ENCODE results near the gene NDUFB11.

NDUFB11 gene

DNA sequence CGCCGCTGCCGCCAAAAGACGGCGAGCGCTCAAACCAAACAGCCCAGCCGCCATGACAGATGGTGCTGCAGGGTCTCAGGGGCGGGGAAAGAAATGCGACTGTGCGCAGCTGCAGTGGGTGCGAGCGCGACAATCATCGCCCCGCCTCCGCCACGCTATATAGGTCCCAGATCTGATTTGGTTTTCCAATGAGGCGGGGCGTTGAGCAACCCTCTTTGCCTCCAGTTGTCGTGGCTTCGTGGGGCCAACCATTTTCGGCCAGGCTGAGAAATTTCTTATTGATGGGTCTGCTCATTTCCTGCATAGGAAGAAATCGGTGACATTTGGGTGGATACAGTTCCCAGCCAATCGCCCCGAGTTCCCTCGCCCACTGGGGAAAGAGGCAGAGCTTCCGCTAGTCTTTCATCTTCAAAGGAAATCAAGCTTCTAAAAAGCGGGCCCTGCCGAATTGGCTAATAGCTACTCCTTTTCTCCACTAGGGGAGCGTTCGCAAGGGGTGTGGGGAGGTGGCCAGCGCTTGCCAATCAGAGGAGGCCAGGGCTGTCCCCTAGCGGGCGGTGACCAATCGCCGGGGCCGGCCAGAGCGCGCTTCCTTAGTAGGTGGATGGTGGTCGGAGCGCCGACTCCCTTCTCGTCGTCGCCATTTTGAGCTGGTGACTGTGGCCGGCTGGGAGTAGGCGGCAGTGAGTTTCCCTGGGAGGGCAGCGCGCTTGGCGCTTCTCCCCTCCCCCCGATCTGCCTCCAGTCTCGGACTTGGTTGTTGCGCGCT lies at the start of gene NDUFB11, which contains the start of gene RBM10:
Gene NDUFB11, minus strand, starts transcription at position 77 of the 769 bp plus-strand sequence. Its CDS starts 23 bp downstream, at position 54.
Gene RBM10, plus strand, starts transcription at position 596 of the 769 bp plus-strand sequence. CDS start 2,261 bp downstream, outside the sequence.
- DNase-seq (ENCODE audit: low read depth): peak; percentile 63

DNA sequence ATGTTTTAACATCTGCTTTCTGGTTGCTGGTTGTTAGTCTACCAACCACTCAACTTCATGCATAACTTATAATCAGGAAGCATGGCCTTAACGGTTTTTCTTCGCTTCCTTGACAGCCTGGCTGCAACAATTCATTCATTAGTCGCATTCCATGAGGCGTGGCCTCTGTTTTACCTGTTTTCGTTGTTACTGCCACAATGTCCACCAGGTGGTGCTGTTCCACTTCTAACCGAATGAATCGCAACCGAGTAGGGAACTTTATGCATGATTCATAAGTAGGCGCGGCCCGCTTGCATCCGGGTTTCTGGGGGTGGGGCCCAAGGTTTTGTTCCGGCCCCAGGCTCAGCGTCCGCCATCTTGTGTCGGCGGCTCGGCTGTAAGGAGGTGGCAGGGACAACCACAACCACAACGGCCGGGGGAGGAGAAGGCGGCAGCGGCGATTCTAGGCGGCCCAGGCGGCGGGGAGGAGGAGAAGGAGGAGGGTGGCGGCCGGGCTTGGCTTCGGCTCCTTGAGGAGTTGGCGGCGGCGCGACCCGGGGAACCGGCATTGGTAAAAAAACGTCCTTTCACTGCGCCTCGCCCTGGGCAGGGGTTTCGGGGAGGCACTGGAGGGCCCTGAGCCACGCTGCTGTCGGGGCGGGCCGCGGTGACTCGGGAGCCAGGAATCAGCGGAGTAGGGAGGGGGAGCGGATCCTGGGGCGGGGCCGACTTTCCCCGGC lies 49.1 kb upstream of the NDUFB11 start, which contains the start of gene UBA1:
Gene UBA1, plus strand, starts transcription at position 355 of the 719 bp plus-strand sequence. CDS start 4,974 bp downstream, outside the sequence.
- peak; percentile 53 for DNase-seq (ENCODE audit: low read depth)

DNA sequence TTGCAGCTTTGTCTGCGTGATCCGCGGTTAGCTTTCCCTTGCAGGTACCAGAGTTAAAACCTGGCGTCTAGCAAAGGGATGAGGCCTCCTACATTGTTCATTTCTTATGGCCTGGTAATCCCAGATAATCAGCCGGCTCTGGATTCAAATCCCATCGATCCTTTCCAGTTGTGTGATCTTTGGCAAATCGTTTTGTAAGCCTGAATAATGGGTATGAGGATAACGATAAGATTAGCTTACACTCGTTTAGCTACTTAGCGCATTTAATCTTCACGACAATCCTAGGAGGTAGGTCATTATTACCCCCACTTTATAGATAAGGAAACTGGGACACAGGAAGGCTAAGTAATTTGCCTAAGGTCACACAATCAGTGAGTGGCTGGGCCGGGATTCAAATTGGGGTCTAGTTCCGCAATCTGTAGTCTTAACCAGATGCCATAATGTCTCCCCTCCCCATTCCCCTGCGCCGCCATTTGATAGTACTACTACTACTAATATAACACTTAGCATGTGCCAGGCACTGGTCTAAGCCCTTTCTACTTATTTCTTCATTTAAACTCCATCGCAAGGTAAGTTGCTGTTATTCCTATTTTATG lies 47.4 kb upstream of the NDUFB11 start:
- no peak for DNase-seq (ENCODE audit: low read depth)

DNA sequence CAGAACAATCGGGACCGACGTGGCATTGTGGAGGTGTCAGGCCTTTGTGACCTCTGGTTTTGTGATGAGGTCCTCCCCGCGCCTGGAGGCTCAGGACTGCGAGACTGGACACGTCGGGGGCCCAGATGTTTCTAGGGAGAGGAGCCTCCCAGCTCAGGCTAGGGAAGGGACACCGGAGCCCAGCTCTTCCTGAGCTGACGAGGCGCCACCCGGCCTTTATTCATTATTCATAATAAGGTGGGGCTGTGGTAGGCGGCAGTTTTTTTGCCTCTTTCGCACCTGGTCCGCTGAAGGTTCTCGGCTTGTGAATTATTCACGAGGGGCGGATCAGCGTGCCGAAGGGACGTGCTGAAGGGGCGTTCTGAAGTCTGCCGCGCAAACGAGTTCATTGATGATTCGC lies 46.8 kb upstream of the NDUFB11 start:
- no peak for DNase-seq (ENCODE audit: low read depth)

DNA sequence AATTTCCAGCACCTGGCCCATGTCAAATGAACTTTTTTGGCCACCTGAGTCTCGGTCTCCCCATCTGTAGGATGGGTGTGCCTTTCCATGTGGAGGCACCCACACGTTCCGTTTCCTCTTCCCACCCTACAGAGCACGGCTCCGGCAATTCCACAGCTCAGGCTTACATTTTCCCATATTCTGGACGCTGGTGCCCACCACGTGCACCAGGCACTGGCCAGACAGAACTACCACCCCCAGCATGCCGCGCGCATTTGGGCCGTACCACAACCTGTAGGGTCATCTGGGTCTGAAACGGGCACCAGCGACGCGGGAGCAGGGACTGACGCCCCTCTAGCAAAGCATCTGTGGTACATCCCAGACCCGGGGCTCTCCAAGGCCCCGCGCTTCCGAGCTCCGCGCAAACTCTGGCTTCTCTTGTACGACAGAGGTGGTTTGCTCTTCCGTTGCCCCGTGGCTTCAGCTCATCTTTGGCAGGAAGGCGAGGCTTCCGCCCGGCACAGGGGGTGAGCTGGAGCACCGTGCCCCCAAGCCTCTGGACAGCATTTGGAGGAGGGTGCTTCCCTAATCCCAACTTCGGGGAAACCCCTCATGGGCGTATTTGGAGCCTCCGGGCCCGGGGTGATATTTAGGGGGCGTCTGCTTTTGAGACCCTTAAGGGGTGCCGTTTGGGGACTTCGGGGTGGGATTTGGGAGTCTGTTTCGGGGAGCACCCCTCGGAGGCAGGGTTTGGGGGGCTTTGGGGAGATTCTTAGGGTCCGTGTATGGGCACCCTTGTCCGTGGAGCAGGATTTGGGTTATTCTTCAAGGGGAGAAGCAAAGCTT lies 46.2 kb upstream of the NDUFB11 start:
- DNase-seq (ENCODE audit: low read depth): no peak

DNA sequence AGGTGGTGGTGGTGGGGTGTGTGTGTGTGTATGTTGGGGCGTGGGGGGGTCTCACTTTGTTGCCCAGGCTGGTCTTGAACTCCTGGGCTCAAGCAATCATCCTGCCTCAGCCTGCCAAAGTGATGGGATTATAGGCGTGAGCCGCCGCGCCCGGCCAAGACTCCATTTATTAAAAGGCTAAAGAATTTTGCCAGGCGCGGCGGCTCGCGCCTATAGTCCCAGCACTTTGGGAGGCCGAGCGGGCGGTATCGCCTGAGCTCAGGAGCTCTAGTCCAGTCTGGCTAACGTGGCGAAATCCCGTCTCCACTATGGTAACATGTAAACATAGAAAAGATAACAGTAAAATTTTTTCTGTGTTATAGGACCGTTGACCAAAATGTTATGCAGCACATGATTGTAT lies 45.4 kb upstream of the NDUFB11 start:
- DNase-seq (ENCODE audit: low read depth): no peak

DNA sequence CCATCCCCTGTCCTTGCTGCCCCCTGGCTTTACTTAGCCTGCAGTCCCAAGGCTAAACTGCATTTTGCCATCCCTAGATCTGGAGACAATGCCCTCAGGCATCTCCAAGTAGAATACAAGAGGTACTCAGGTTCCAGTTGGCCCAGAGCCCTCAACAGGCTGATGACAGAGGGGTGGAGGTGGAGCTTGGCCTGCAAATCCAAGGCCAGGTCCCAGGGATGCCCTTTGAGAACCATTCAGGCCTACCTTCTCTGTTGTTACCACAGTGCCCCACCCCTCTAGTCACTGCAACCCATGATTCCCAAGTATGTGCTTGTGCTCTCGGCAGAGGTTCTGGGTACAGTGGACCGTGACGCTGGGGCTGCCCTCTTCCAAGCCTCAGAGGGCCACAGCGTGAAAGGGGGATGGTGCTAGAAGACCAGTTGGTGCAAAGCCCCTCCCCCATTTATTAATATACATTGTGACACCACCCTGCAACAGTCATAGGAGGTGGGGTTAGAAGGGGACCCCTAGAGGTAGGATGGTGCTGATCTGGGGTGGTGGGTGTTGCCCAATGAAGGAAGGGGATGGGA lies 42.7 kb upstream of the NDUFB11 start:
- no peak for DNase-seq (ENCODE audit: low read depth)

DNA sequence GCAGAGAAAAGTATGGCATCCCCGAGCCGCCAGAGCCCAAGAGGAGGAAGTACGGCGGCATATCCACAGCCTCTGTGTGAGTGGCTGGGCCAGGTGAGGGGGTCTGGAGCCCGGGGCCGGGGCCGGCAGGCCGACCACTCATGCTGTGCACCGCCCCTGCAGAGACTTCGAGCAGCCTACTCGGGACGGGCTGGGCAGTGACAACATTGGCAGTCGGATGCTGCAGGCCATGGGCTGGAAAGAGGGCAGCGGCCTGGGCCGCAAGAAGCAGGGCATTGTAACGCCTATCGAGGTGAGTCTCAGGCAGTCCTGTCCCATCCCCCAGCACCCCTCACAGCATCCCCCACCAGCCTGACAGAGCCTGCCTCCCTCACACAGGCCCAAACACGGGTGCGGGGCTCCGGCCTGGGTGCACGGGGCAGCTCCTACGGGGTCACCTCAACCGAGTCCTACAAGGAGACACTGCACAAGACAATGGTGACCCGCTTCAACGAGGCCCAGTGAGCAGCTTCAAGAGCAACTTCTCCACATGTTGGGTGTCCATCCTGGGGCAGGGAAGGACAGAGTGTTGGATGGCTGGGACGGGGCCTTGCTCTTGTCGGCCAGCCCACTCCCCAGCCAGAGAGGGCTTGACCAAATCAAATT lies 41.7 kb upstream of the NDUFB11 start:
- DNase-seq (ENCODE audit: low read depth): no peak

DNA sequence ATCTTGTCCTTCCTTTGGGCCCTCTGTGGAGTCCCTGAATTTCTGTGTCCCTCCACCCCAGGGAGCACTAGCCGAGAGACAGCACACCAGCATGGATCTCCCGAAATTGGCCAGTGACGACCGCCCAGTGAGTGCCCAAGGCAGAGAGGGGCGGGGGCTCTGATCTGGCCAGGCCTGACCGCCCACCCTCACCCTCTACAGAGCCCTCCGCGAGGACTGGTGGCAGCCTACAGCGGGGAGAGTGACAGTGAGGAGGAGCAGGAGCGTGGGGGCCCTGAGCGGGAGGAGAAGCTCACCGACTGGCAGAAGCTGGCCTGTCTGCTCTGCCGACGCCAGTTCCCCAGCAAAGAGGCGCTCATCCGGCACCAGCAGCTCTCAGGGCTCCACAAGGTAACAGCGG lies 40.7 kb upstream of the NDUFB11 start:
- no peak for DNase-seq (ENCODE audit: low read depth)

DNA sequence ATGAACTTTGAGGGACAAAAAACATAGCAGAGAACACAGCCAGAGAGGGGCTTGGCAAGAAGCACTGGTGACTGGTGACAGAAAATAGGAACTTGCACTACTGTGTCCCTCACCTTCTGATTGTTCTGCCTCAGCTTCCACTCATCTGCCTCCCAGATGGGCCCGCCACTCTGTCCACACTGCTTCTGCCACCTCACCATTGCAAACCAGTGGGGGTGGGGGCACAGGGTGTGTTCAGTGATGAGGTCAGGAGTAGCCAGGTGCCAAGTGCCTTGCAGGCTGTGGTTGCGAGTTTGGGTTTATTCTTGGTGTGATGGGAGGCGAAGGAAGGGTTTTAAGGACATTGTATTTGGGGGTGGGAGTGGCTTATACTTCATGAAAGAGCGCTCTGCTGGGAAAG lies 40.0 kb upstream of the NDUFB11 start:
- no peak for DNase-seq (ENCODE audit: low read depth)

DNA sequence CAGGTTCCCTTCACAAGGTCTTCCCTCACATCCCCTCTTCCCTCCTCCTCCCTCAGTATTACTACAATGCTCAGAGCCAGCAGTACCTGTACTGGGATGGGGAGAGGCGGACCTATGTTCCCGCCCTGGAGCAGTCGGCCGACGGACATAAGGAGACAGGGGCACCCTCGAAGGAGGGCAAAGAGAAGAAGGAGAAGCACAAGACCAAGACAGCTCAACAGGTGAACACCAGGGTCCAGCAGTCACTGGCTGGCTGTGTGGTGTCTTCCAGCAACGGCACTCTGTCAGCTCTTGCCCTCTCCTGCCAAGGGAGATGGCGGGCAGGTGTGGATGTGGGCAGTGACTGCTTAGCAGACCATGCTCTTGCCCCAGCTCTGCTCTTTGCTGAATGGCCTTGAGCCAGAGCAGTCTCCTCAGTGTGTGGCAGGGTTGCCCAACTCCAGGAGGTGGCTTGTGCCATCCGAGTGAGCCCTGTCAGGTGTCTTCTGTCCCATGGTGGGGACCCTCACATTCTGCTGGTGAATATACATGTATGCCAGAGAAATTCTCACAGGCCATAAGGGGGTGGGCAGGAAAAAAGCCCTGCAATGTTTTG lies 37.7 kb upstream of the NDUFB11 start:
- no peak for DNase-seq (ENCODE audit: low read depth)

DNA sequence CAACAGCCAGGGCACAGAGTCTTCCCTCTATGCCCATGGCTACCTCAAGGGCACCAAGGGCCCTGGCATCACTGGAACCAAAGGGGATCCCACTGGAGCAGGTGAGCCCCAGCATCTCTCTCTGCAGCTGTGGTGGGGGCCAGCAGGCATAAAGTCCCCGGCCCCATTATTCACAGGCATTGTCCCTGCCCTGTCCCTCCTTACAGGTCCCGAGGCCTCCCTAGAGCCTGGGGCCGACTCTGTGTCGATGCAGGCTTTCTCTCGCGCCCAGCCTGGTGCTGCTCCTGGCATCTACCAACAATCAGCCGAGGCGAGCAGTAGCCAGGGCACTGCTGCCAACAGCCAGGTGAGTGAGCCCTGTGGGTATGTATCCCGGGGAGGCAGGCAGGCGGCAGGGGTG lies 36.8 kb upstream of the NDUFB11 start:
- DNase-seq (ENCODE audit: low read depth): no peak

DNA sequence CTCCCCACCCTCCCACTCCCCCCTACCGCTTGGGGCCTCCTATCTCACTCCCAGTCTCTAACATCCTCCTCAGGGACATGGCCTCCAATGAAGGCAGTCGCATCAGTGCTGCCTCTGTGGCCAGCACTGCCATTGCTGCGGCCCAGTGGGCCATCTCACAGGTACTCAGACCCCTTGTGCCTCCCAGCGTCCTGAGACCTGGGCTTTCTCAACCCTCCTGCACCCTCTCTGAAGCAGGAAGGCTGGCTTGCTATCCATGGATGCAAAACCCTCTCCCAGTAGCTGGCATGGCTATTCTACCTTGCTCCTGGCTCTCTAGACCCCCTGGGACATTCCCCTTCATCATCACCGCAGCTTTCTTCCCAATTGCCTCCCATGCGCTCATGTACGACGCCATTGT lies 35.8 kb upstream of the NDUFB11 start:
- DNase-seq (ENCODE audit: low read depth): no peak

DNA sequence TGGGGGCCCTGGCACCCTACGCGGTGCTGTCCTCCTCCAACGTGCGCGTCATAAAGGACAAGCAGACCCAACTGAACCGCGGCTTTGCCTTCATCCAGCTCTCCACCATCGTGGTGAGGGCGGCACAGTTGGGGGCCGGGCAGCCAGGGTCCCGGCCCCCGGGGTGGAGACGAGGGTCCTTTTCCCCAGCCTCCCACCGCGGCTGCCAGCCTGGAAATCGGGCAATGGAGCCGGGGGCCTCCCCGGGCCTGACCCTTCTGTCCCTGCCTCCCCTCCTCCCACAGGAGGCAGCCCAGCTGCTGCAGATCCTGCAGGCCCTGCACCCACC lies 35.4 kb upstream of the NDUFB11 start:
- DNase-seq (ENCODE audit: low read depth): no peak

DNA sequence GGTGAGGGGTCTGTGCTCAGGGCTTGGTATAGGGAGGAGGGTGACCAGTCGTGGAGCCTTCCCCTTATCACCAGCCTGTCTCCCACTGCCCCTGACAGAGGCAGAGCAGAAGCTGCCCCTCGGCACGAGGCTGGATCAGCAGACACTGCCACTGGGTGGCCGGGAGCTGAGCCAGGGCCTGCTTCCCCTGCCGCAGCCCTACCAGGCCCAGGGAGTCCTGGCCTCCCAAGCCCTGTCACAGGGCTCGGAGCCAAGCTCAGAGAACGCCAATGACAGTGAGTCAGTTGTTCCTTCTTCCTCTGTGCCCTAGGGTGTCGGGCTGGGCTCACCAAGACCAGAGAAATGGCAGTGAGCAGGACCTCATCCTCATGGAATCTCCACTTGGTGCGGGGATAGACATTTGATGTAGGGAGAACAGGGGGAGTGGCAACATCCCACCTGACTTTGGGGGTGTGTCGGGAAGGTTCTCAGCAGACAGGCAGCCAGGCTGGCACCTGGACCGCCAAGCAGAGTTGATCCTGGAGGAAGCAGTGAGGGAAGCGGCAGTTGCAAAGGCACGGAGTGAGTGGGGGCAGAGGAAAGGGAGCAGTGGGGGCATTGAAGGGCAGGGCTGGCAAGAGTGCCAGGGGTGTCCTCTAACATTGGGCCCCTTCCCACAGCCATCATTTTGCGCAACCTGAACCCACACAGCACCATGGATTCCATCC lies 34.9 kb upstream of the NDUFB11 start:
- DNase-seq (ENCODE audit: low read depth): no peak

DNA sequence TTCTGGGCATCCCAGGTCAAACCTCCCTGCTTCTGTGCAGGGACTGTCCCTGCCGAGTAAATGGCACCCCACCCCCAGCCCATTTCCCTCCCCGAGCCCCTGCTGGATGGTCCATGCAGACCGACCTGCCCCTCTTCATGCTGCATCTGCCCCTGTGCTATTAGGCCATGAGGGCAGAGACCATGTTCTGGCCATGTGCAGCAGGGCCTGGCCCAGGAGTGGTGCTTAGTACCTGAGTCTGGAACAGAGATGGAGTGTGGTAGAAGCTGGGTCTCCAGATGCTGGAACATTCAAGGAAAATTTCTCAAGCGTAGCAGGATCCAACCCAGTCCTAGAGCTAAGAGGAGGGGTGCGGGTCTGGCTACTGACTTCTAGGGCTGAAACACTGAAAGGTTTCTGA lies 33.8 kb upstream of the NDUFB11 start:
- DNase-seq (ENCODE audit: low read depth): no peak

DNA sequence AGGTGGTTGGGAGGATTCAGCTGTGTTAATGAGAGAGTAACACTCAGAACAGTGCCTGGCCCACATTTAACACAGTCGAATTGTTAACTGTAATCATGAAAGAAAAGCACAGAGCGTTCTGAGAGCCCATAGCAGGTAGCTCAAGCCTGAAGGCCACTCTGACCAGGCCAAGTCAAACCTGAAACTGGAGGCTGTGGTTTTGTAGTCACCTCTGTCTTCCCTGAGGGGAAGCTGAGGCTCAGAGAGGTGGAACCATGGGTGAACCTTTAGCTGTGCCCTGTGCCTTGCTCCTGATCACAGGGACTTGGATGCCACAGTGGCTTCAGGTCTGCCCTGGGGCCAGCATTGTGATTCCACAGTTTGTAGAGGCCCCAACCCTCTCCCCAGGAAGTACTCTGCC lies 32.6 kb upstream of the NDUFB11 start:
- DNase-seq (ENCODE audit: low read depth): no peak

DNA sequence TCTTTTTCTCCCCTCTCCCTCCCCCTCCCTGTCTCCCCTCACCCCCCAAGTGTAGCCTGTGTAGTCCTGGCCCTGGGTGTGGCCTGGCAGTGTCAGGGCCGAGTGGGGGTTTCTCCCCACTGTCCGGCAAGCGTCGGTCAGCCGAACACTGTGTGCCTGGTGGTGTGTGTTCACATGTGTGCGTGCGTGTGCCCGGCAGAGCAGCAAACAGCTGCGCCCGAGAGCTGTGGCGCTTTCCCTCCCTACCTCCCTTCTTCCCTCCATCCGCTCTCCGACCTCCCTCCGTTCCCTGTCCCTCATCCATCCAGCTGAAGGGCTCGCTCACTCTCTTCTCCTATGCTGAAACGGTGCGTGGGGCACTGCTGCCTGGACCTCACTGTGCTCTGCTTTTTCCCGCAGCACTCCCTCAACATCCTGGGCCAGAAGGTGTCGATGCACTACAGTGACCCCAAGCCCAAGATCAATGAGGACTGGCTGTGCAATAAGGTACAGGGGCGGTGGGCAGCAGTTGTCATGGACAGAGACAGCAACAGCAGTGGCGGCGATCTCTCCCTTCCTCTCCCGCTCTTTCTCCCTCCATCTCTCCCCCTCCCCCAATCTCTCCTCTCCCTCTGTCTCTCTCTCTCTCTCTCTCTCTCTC lies 31.7 kb upstream of the NDUFB11 start:
- DNase-seq (ENCODE audit: low read depth): no peak

DNA sequence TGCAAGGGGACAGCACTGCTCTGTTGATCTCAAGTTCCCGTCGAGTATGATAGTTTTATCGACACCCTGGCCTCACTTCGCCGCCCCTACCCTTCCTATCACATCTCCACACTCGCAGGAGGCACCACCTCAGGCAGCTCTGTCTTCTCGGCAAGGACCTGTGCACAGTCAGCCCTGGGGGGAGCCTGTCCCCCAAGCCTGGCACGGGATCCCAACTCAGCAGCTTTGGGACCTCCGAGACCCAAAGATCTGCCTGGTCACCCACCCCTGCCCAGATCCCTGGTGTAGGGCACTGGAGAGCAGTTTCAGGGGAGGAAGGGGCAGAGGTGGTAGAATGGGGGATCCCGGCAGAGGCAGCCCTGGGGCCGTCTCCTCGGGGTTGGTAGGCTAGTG lies 31.1 kb upstream of the NDUFB11 start:
- DNase-seq (ENCODE audit: low read depth): no peak
